ENCODE results near the gene POMGNT1. TPM values are rescaled to one million over a fixed set of nuclear protein-coding genes. Genes with fewer than 3 reads are reported as not detected.

POMGNT1 gene
- total and polyA plus RNA-seq, 2 donors (not counting 3 experiments of a cell fraction or from before 2014, with no cell fraction given) = 64.4 to 67.5 TPM

DNA sequence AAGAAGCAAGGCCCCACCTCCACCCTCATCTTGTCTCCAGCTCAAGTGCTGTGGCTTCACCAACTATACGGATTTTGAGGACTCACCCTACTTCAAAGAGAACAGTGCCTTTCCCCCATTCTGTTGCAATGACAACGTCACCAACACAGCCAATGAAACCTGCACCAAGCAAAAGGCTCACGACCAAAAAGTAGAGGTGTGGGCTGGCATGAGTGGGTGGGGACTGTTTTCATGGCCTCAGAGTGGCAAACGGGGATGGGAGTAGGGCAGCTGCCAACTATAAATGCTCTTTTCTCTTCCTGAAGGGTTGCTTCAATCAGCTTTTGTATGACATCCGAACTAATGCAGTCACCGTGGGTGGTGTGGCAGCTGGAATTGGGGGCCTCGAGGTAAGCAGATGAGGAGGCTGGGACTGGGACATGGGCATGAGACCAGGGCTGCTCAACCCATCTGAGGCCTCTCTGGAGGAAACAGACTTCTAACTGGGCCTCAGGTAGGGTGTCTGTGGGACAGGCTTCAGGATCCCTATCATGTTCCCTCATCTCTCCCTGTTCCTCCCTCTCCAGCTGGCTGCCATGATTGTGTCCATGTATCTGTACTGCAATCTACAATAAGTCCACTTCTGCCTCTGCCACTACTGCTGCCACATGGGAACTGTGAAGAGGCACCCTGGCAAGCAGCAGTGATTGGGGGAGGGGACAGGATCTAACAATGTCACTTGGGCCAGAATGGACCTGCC, 13.1 kb downstream of the POMGNT1 start:
- no TSS peak for BruUV-seq (replicated peaks)
- FAIRE-seq = no peak
- H3K4me3 ChIP-seq (replicated peaks in 1 of 3; ENCODE audit: insufficient read depth in 1 of 3, low read depth in 1 of 3, low read length in 3 of 3) = no peak overlapping the region
- CTCF ChIA-PET = interaction anchor here (1.5 kb wide), 1 partner anchor 36 kb away, joined by 3 read pairs; no protein-coding TSS in a partner anchor
- dilution Hi-C loops (cut with MboI; ENCODE audit: extremely low pct_ligation_motif_present, low sequenced_read_pairs) (loop anchor here (25.0 kb wide), 1 partner anchor 148 kb away; no protein-coding TSS in a partner anchor), intact Hi-C loops (cut with micrococcal nuclease) (loop anchor here (5.0 kb wide), 1 partner anchor 157 kb away; the partner anchor contains the start of gene NSUN4)
- H3K27ac ChIP-seq (ENCODE audit: insufficient read depth, low read depth, low read length) = no peak overlapping the region
- no peaks in the 10 kb centered on the region for H3K9me3 ChIP-seq (replicated peaks; ENCODE audit: control insufficient read depth, insufficient read depth, low read length)
- POLR2A ChIA-PET = no interaction called here
- H3K9me1 ChIP-seq (replicated peaks; ENCODE audit: control insufficient read depth, extremely low read depth, insufficient read depth, low read length) = no peaks in the 10 kb centered on the region
- H4K20me1 ChIP-seq (replicated peaks; ENCODE audit: control insufficient read depth, extremely low read depth, insufficient read depth, low read length) = no peaks in the 10 kb centered on the region
- H3K4me2 ChIP-seq (ENCODE audit: insufficient read depth, low read length) = no peak overlapping the region
- peaks cover 27% of the 10 kb centered on the region for H3K4me1 ChIP-seq (ENCODE audit: control insufficient read depth, extremely low read depth, insufficient read depth, low read length)
- no peaks in the 10 kb centered on the region for H3K79me2 ChIP-seq (ENCODE audit: control insufficient read depth, insufficient read depth, low read length)
- no peak overlapping the region for H2AFZ ChIP-seq (ENCODE audit: low read depth, low read length)
- no peak for DNase-seq (ENCODE audit: low read depth, low spot score)
- TF ChIP-seq FOS (IDR thresholded peaks at IDR 0.05; ENCODE audit: borderline replicate concordance, insufficient read depth, low read length) (no peak), EZH2 (IDR thresholded peaks at IDR 0.05; ENCODE audit: borderline replicate concordance, low read depth, low read length, severe bottlenecking) (no peak), MYC (IDR thresholded peaks at IDR 0.05; ENCODE audit: low read depth, low read length) (no peak), POLR2AphosphoS5 (IDR thresholded peaks at IDR 0.05; ENCODE audit: insufficient read depth, low read depth, low read length) (no peak), GATA2 (IDR thresholded peaks at IDR 0.05; ENCODE audit: insufficient read depth, insufficient read length, low read depth, low read length) (no peak), JUN (IDR thresholded peaks at IDR 0.05; ENCODE audit: borderline replicate concordance, insufficient read depth, insufficient read length, low read depth) (no peak), POLR2A (IDR thresholded peaks at IDR 0.05; ENCODE audit: low read depth, low read length) (no peak)
- TF ChIP-seq, protein P1, sequence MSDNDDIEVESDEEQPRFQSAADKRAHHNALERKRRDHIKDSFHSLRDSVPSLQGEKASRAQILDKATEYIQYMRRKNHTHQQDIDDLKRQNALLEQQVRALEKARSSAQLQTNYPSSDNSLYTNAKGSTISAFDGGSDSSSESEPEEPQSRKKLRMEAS (IDR thresholded peaks at IDR 0.05; ENCODE audit: insufficient read depth, insufficient read length) = no peak
- TF ChIP-seq, protein P2, sequence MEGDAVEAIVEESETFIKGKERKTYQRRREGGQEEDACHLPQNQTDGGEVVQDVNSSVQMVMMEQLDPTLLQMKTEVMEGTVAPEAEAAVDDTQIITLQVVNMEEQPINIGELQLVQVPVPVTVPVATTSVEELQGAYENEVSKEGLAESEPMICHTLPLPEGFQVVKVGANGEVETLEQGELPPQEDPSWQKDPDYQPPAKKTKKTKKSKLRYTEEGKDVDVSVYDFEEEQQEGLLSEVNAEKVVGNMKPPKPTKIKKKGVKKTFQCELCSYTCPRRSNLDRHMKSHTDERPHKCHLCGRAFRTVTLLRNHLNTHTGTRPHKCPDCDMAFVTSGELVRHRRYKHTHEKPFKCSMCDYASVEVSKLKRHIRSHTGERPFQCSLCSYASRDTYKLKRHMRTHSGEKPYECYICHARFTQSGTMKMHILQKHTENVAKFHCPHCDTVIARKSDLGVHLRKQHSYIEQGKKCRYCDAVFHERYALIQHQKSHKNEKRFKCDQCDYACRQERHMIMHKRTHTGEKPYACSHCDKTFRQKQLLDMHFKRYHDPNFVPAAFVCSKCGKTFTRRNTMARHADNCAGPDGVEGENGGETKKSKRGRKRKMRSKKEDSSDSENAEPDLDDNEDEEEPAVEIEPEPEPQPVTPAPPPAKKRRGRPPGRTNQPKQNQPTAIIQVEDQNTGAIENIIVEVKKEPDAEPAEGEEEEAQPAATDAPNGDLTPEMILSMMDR (IDR thresholded peaks at IDR 0.05; ENCODE audit: extremely low read depth in 1 of 2, insufficient read depth in 1 of 2, low read depth in 1 of 2, low read length in 2 of 2) = no peak
- no peaks in the 10 kb centered on the region for H3K27me3 ChIP-seq (ENCODE audit: control insufficient read depth in 2 of 2, insufficient read depth in 2 of 2, low read length in 2 of 2)
- no peak overlapping the region for H3K9ac ChIP-seq (replicated peaks; ENCODE audit: extremely low read depth, insufficient read depth, low read length)
- H3K36me3 ChIP-seq (ENCODE audit: control insufficient read depth in 2 of 2, extremely low read depth in 1 of 2, insufficient read depth in 2 of 2, low read length in 2 of 2) = peaks cover 0 to 3% of the 10 kb centered on the region in 2 experiments
